GM19023 (cell line): ENCODE measurements around the gene CNNM3.

Experiments used
- ATAC-seq: cut with Tn5 transposase; IDR thresholded peaks from one replicate; pipeline ENCODE4 v1.9.1; 2021; ENCODE audit warnings: mild to moderate bottlenecking, moderate library complexity; ENCODE audit not compliant: unreplicated experiment

Gene CNNM3

GRCh38 chr2:96874198-96874831, 58.2 kb downstream of the CNNM3 start:
- no peak for ATAC-seq

- ATAC-seq = no peak
Observed at GRCh38 chr2:96875498-96876268, 59.6 kb downstream of the CNNM3 start.

GRCh38 chr2:96876269-96877041, 60.4 kb downstream of the CNNM3 start:
- no peak for ATAC-seq

DNA sequence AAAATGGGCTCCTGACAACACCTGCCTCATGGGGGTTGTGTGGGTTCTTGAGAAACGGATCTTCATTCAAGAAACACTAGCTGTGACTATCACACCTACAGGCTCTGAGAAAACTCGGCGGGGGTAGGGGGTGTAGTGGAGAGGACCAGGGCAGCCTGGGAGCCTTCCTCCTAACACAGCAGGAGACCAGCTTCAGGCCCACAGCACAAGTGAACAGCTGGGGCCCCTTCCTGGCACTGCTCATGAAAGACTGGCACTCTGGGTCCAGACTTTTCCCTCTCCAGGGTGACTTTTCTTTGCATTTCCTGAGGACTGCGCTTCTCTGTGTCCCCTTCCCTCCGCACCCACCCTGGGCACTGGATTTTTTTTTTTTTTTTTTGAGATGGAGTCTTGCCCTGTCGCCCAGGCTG, 61.0 kb downstream of the CNNM3 start:
- ATAC-seq = no peak

DNA sequence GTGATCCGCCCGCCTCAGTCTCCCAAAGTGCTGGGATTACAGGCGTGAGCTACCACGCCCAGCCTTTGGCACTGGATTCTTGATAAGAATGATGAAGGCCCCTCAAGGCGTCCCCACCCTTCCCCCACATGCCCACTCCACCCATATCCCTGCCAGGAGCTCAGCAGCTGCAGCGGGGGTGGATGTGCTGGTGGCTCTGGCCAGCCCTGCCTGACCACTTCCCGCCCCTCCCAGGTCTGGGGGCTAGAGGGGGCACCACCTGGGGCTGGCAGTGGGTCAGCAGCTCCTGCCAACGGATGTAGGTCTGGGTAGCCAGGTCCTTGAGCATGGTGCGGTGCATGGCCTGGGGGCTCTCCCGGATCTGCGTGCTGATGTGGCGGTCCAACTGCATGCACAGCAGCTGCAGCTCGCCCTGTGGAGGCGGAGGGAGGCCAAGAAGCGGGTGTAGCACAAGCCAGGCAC, 61.6 kb downstream of the CNNM3 start:
- no peak for ATAC-seq

GRCh38 chr2:96878171-96878570, 62.1 kb downstream of the CNNM3 start:
- no peak for ATAC-seq

GRCh38 chr2:96878796-96879544, 62.9 kb downstream of the CNNM3 start:
- no peak for ATAC-seq

- no peak for ATAC-seq
Observed at GRCh38 chr2:96879545-96880040, 63.5 kb downstream of the CNNM3 start.

DNA sequence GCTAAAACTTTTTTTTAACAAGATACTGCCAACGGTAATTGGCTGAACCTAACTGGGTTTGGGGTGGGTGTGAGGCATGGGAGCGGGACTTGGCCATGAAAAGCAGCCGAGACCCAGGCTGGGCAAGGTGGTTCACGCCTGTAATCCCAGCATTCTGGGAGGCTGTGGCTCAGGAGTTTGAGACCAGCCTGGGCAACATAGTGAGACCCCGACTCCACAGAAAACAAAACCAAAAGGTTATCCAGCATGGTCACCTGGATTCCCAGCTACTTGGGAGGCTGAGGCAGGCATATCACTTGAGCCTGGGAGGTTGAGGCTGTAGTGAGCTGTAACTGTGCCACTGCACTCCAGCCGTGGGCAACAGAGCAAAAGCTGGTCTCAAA, 64.8 kb downstream of the CNNM3 start:
- no peak for ATAC-seq

DNA sequence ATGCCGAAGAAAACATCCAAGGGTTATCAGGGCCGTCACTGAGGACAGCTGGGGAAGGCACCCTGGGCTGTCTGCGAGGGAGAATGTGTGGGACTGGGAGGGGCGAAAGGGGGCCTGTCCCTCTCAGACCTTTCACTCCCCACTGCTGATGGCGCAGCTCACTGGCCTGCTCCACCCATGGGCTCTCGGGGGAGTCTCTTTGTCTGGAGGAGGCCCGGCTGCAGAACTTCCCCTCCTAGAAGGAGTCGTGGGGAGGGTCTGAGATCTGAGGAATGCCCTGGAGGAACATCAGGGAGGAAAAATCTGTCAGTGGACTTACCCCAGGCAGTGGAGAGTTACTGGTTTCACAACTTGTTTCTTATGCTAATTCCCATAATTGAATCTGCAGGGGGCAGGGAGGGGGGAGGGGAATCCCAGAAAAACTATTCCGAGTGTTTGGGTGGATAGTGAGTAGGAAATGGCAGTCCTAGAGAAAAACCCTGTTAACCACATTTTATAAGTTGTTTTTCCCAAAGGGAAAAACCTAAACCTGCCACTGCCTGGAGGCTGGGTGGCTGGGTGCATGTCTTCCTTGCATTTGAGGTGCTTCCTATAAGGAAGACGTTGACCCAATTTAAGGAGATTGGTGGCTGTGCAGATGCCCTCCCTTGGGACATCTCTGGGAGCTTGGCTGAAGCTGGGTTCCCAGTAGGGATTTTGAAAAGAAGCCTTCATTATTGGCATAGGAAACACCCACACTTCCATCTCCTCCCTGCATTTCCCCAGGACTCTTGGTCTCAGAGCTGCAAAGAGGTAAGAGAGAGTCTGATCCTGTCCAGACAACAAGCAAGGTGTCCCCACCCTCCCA, 65.5 kb downstream of the CNNM3 start:
- no peak for ATAC-seq

- no peak for ATAC-seq
Observed at GRCh38 chr2:96882230-96882629, 66.2 kb downstream of the CNNM3 start.

DNA sequence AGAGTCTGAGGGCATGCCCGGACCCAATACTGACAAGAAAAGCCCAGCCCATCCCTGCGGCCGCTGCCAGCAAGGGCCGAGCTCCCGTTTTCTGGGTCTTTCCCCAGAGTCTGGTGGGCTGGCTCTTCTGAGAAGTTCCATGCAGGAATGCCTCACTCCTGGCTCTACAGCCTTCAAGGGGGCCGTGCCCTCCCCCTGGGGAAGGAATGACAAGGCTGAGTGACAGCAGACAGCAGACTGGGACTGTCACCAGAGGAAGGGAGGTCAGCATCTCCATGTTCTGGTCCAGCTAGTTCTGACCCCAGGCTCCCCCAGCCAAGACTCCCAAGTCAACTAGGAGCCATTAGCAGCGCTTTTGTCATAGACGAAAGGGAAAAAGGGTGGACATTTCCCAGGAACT, 66.8 kb downstream of the CNNM3 start:
- ATAC-seq = no peak

DNA sequence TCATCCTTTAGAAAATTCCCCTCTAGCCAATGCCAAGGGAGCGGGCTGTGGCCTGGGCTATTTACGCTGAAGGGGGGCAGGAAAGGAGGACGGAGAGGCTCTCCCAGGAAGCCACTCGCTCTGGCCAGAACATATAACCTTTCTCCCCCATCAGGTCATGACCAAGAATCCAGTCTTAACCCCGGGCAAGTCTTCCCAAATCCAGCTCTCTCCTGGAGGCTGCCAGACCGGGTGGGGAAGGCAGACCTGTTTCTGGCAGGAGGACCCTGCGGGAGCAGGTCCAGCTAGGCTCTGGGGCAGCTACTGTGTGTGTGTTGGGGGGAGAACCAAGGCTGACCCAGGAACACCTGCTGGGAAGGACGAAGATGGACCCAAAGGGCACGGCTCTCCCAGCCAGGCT, 67.2 kb downstream of the CNNM3 start:
- no peak for ATAC-seq
